Mesenchymal stem cell (in vitro differentiated cells and primary cell): Measurements from ENCODE around the gene DNAJC27.

Experiments
- DNase-seq: peaks from one replicate; pipeline ENCODE4 v3.0.0-alpha.2; 2013
- H2AFZ ChIP-seq: one replicate; pipeline ENCODE4 v1.6.1; 2013; ENCODE audit warnings: low read depth, mild to moderate bottlenecking, control low read depth, inconsistent platforms, low read length, moderate library complexity
- H2AK5ac ChIP-seq: 2 replicates; pipeline ENCODE4 v1.6.1; 2013; ENCODE audit warnings: low read length, moderate library complexity, mild to moderate bottlenecking, inconsistent platforms; ENCODE audit not compliant: severe bottlenecking
- H2BK120ac ChIP-seq: one replicate; pipeline ENCODE4 v1.6.1; 2013; ENCODE audit warnings: low read depth, mild to moderate bottlenecking, inconsistent platforms, low read length, moderate library complexity
- H2BK12ac ChIP-seq, 2 experiments: one replicate each; pipeline ENCODE4 v1.6.1; 2013; ENCODE audit warnings: inconsistent platforms in 2 of 2, low read length in 2 of 2, mild to moderate bottlenecking in 2 of 2, moderate library complexity in 2 of 2, control low read depth in 1 of 2
- H2BK15ac ChIP-seq: one replicate; pipeline ENCODE4 v1.6.1; 2013; ENCODE audit warnings: mild to moderate bottlenecking, low read depth, inconsistent platforms; ENCODE audit not compliant: poor library complexity, severe bottlenecking
- H2BK5ac ChIP-seq: 2 replicates; pipeline ENCODE4 v1.6.1; 2013; ENCODE audit warnings: low read depth, mild to moderate bottlenecking, low read length, control low read depth, inconsistent platforms; ENCODE audit not compliant: poor library complexity, severe bottlenecking
- H3K14ac ChIP-seq, 2 experiments: one replicate each; pipeline ENCODE4 v1.6.1; 2013; ENCODE audit warnings: inconsistent platforms in 2 of 2, low read length in 2 of 2, control low read depth in 1 of 2, mild to moderate bottlenecking in 1 of 2, moderate library complexity in 1 of 2
- H3K18ac ChIP-seq, 2 experiments: one replicate each; pipeline ENCODE4 v1.6.1; 2013; ENCODE audit warnings: inconsistent platforms in 2 of 2, low read length in 2 of 2, control low read depth in 1 of 2, low read depth in 1 of 2, mild to moderate bottlenecking in 1 of 2
- H3K23ac ChIP-seq, 2 experiments: one replicate each; pipeline ENCODE4 v1.6.1; 2013; ENCODE audit warnings: inconsistent platforms in 2 of 2, low read length in 2 of 2, mild to moderate bottlenecking in 2 of 2, moderate library complexity in 2 of 2, control low read depth in 1 of 2
- H3K27ac ChIP-seq: 2 replicates; pipeline ENCODE4 v1.5.1; 2013; ENCODE audit warnings: mild to moderate bottlenecking, moderate library complexity, low read length, control low read depth, inconsistent platforms; ENCODE audit not compliant: poor library complexity, severe bottlenecking
- H3K27me3 ChIP-seq, 2 experiments: 2 replicates each; pipeline versions ENCODE4 v1.6.1 to v1.7.0; 2013; ENCODE audit warnings: low read length in 2 of 2, mild to moderate bottlenecking in 2 of 2, moderate library complexity in 2 of 2, control low read depth in 1 of 2, inconsistent platforms in 1 of 2; ENCODE audit not compliant: control insufficient read depth in 1 of 2, insufficient read depth in 1 of 2
- H3K36me3 ChIP-seq, 2 experiments: 2 replicates each; pipeline versions ENCODE4 v1.6.1 to v1.7.0; 2013; ENCODE audit warnings: low read length in 2 of 2, control low read depth in 1 of 2, inconsistent platforms in 1 of 2, low read depth in 1 of 2, mild to moderate bottlenecking in 1 of 2; ENCODE audit not compliant: insufficient read depth in 2 of 2, control insufficient read depth in 1 of 2
- H3K4ac ChIP-seq, 2 experiments: one replicate each; pipeline ENCODE4 v1.6.1; 2013; ENCODE audit warnings: inconsistent platforms in 2 of 2, low read length in 2 of 2, mild to moderate bottlenecking in 2 of 2, moderate library complexity in 2 of 2, control low read depth in 1 of 2, low read depth in 1 of 2
- H3K4me1 ChIP-seq: 2 replicates; pipeline ENCODE4 v1.6.1; 2013; ENCODE audit warnings: low read depth, low read length, control low read depth; ENCODE audit not compliant: control insufficient read depth, insufficient read depth
- H3K4me2 ChIP-seq: 2 replicates; pipeline ENCODE4 v1.6.1; 2013; ENCODE audit warnings: low read length, mild to moderate bottlenecking, inconsistent platforms; ENCODE audit not compliant: poor library complexity, severe bottlenecking
- H3K4me3 ChIP-seq, 2 experiments: 2 replicates each; pipeline versions ENCODE4 v1.5.1 to v1.7.0; 2013; ENCODE audit warnings: low read length in 2 of 2, mild to moderate bottlenecking in 2 of 2, control low read depth in 1 of 2, low read depth in 1 of 2; ENCODE audit not compliant: insufficient read depth in 1 of 2
- H3K79me1 ChIP-seq: replicated peaks from 2 replicates; pipeline ENCODE4 v1.6.1; 2013; ENCODE audit warnings: mild to moderate bottlenecking, control low read depth, low read length, inconsistent platforms; ENCODE audit not compliant: poor library complexity, severe bottlenecking
- H3K9ac ChIP-seq: 2 replicates; pipeline ENCODE4 v1.7.0; 2013; ENCODE audit warnings: mild to moderate bottlenecking, low read length, moderate library complexity
- H3K9me3 ChIP-seq: 2 replicates; pipeline ENCODE4 v1.7.0; 2013; ENCODE audit warnings: mild to moderate bottlenecking, low read length; ENCODE audit not compliant: control insufficient read depth
- H4K8ac ChIP-seq: one replicate; pipeline ENCODE4 v1.6.1; 2013; ENCODE audit warnings: inconsistent platforms, mild to moderate bottlenecking, low read length, moderate library complexity
- H4K91ac ChIP-seq: one replicate; pipeline ENCODE4 v1.6.1; 2013; ENCODE audit warnings: mild to moderate bottlenecking, low read length, inconsistent platforms
- WGBS: methylation state at CpG from one replicate; pipeline ENCODE4 v1.1.7; 2013; ENCODE audit warnings: mixed read lengths; 5-methylcytosine and 5-hydroxymethylcytosine counted together

The DNAJC27 gene

GRCh38 chr2:24919037-24919505 lies 52.7 kb downstream of the DNAJC27 start:
- H2AK5ac ChIP-seq = no peak overlapping the region
- H3K27ac ChIP-seq = no peak overlapping the region
- H3K27me3 ChIP-seq = no peaks in the 10 kb centered on the region
- H2BK15ac ChIP-seq = no peak overlapping the region
- H4K8ac ChIP-seq = peak overlapping the region; percentile 67
- H2BK120ac ChIP-seq = no peak overlapping the region
- peaks cover 20% of the 10 kb centered on the region for H3K4me1 ChIP-seq
- peaks cover 23 to 24% of the 10 kb centered on the region in 2 experiments for H3K36me3 ChIP-seq
- H2AFZ ChIP-seq = peak overlapping the region; percentile 33
- peak overlapping the region in 1 of 2 experiments; percentile 53 for H3K14ac ChIP-seq
- peak overlapping the region; percentile 74 for H3K9ac ChIP-seq
- H2BK5ac ChIP-seq = no peak overlapping the region
- 17% methylated on average over 13 of the region's 13 CpGs for WGBS
- H3K4ac ChIP-seq = no peak overlapping the region
- no peak overlapping the region for H3K23ac ChIP-seq
- H3K18ac ChIP-seq = peak overlapping the region; percentile 23 to 54
- peak overlapping the region; percentile 37 to 86 for H3K4me3 ChIP-seq
- H4K91ac ChIP-seq = peak overlapping the region; percentile 82
- no peak overlapping the region for H2BK12ac ChIP-seq
- no peaks in the 10 kb centered on the region for H3K9me3 ChIP-seq
- peaks cover 27% of the 10 kb centered on the region for H3K79me1 ChIP-seq
- H3K4me2 ChIP-seq = peak overlapping the region; percentile 95
- peak; percentile 33 for DNase-seq

- Histone ChIP-seq H3K4me2 (no peak overlapping the region), H3K14ac (peak overlapping the region in 1 of 2 experiments; percentile 42), H3K4me3 (peak overlapping the region in 1 of 2 experiments; percentile 86), H2AFZ (no peak overlapping the region), H2BK5ac (no peak overlapping the region), H2BK15ac (no peak overlapping the region), H3K36me3 (peaks cover 23 to 24% of the 10 kb centered on the region in 2 experiments), H3K4me1 (peaks cover 20% of the 10 kb centered on the region), H2BK120ac (no peak overlapping the region), H3K9ac (peak overlapping the region; percentile 74), H4K8ac (peak overlapping the region; percentile 48), H3K4ac (no peak overlapping the region), H2BK12ac (no peak overlapping the region), H3K23ac (no peak overlapping the region), H3K27ac (no peak overlapping the region), H3K27me3 (no peaks in the 10 kb centered on the region), H3K18ac (no peak overlapping the region), H4K91ac (peak overlapping the region; percentile 53), H3K79me1 (peaks cover 27% of the 10 kb centered on the region), H2AK5ac (no peak overlapping the region), H3K9me3 (no peaks in the 10 kb centered on the region)
- no peak for DNase-seq
- 95% methylated on average over 42 of the region's 42 CpGs for WGBS
Observed at GRCh38 chr2:24918326-24919036, 53.3 kb downstream of the DNAJC27 start.

- Histone ChIP-seq H3K27me3 (no peaks in the 10 kb centered on the region), H2BK15ac (no peak overlapping the region), H4K91ac (peak overlapping the region; percentile 28), H3K79me1 (peaks cover 29% of the 10 kb centered on the region), H2BK5ac (no peak overlapping the region), H2BK12ac (no peak overlapping the region), H3K14ac (peak overlapping the region in 1 of 2 experiments; percentile 0), H3K4me3 (peak overlapping the region in 1 of 2 experiments; percentile 86), H4K8ac (no peak overlapping the region), H3K9me3 (no peaks in the 10 kb centered on the region), H2AK5ac (no peak overlapping the region), H3K27ac (no peak overlapping the region), H3K9ac (no peak overlapping the region), H3K4me1 (peaks cover 20% of the 10 kb centered on the region), H3K23ac (no peak overlapping the region), H3K36me3 (peaks cover 26% of the 10 kb centered on the region in 2 experiments), H2AFZ (no peak overlapping the region), H3K18ac (no peak overlapping the region), H2BK120ac (no peak overlapping the region), H3K4me2 (no peak overlapping the region), H3K4ac (no peak overlapping the region)
- WGBS = 97% methylated on average over 12 of the region's 12 CpGs
- no peak for DNase-seq
Observed at GRCh38 chr2:24917731-24918325, 53.9 kb downstream of the DNAJC27 start.

- no peak for DNase-seq
- no peak overlapping the region for H3K9ac ChIP-seq
- WGBS = 82% methylated on average over 7 of the region's 7 CpGs
Observed at GRCh38 chr2:24917086-24917485, 54.7 kb downstream of the DNAJC27 start.

More at GRCh38 chr2:24917086-24917485, 54.7 kb downstream of the DNAJC27 start:
- no peak overlapping the region for H2BK15ac ChIP-seq
- no peak overlapping the region for H3K18ac ChIP-seq
- H2BK120ac ChIP-seq = no peak overlapping the region
- peak overlapping the region in 1 of 2 experiments; percentile 86 for H3K4me3 ChIP-seq
- H3K4ac ChIP-seq = no peak overlapping the region
- H2AK5ac ChIP-seq = no peak overlapping the region
- no peaks in the 10 kb centered on the region for H3K27me3 ChIP-seq
- H2BK5ac ChIP-seq = no peak overlapping the region
- no peak overlapping the region for H2BK12ac ChIP-seq
- H3K14ac ChIP-seq = no peak overlapping the region
- no peak overlapping the region for H3K27ac ChIP-seq
- H4K91ac ChIP-seq = no peak overlapping the region
- H3K4me1 ChIP-seq = peaks cover 20% of the 10 kb centered on the region
- H3K4me2 ChIP-seq = no peak overlapping the region
- peaks cover 27 to 32% of the 10 kb centered on the region in 2 experiments for H3K36me3 ChIP-seq
- peak overlapping the region in 1 of 2 experiments; percentile 73 for H3K23ac ChIP-seq
- no peak overlapping the region for H4K8ac ChIP-seq
- no peaks in the 10 kb centered on the region for H3K9me3 ChIP-seq
- H2AFZ ChIP-seq = no peak overlapping the region
- H3K79me1 ChIP-seq = peaks cover 32% of the 10 kb centered on the region
